Esophagus squamous epithelium (tissue), 5 donors: ENCODE results near the gene SAP30L. TPM values are rescaled to one million over a fixed set of nuclear protein-coding genes. Genes with fewer than 3 reads are reported as not detected.

Source experiments
- DNase-seq: peaks from one replicate; lab custom pipeline; 2025; lab: John Stamatoyannopoulos, UW
- H3K27ac ChIP-seq, 4 donors: fragments of 200-600 bp; sonication (generic); one replicate each; pipeline ENCODE4 v1.5.1; 2016 to 2019; ENCODE audit warnings: mild to moderate bottlenecking in 1 of 4
- H3K27me3 ChIP-seq, 4 donors: fragments of 200-600 bp; sonication (generic); 1 replicate in 3 of 4; 2 replicates in 1 of 4; pipeline versions ENCODE4 v1.5.1 to v1.6.0; 2017 to 2021; ENCODE audit warnings: antibody characterized with exemption in 1 of 4
- H3K36me3 ChIP-seq, 3 donors: fragments of 200-600 bp; sonication (generic); one replicate each; pipeline ENCODE4 v1.5.1; 2016 to 2019
- H3K4me1 ChIP-seq, 3 donors: fragments of 200-600 bp; sonication (generic); one replicate each; pipeline ENCODE4 v1.5.1; 2017 to 2019
- H3K4me3 ChIP-seq, 4 donors: fragments of 200-600 bp; sonication (generic); 1 replicate in 3 of 4; 2 replicates in 1 of 4; pipeline ENCODE4 v1.5.1; 2016 to 2019; ENCODE audit warnings: mild to moderate bottlenecking in 2 of 4, moderate library complexity in 1 of 4
- H3K9me3 ChIP-seq, 3 donors: fragments of 200-600 bp; sonication (generic); one replicate each; pipeline ENCODE4 v1.5.1; 2016 to 2019
- POLR2A ChIP-seq, 4 donors: fragments of 450-650 bp; IDR thresholded peaks; one replicate each; pipeline ENCODE4 v1.6.1; 2017; ENCODE audit warnings: antibody characterized with exemption in 4 of 4, mild to moderate bottlenecking in 4 of 4, moderate library complexity in 3 of 4
- WGBS, 2 donors: methylation state at CpG; one replicate each; pipeline ENCODE4 v1.1.5; 2018; 5-methylcytosine and 5-hydroxymethylcytosine counted together
- intact Hi-C: fragments of 100-400 bp; cut with DNase I; formaldehyde crosslinking; loops from one replicate; pipeline ENCODE4 v1.15.0; 2022
- total RNA-seq, 4 donors: library from RNA; depleted of rRNA; stranded (reverse); fragments of >200 nt; gene quantifications; one replicate each; pipeline ENCODE4 v1.1.0, GENCODE V29; 2016
- TF ChIP-seq, protein P1 (sequence below), 6 experiments: fragments of 450-650 bp in 4 of 6; fragments of 200-600 bp in 2 of 6; sonication (generic) in 2 of 6; IDR thresholded peaks; one replicate each; pipeline ENCODE4 v1.5.1; 2016 to 2019; ENCODE audit warnings: antibody characterized with exemption in 6 of 6, mild to moderate bottlenecking in 4 of 6, moderate library complexity in 4 of 6
- donor health status: DM: yes; HTN: yes; CAD: no.

The SAP30L gene
- total RNA-seq, 4 donors from 2014 or later: 11.1 to 32.0 (median 12.0) TPM

DNA sequence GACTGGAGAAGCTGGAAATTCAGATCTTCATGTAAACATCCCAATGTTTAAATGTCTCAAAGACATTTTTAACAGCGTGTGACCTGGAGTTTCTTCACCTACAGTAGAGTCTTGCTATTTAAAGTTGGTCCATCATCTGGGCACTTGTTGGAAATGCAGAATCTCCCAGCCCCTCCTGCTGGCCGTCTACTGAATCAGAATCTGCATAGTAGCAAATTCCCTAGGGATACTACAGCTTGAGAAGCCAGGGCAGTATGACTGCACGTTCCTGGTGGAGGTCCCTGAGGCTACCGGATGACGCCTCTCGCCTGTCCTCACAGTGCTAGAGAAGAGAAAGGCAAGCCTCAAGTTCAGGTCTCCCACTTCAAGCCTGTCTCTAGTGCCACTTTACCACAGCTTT lies 15.7 kb downstream of the SAP30L start:
- WGBS, 2 donors: 75% methylated on average over 6 of the region's 6 CpGs
- Histone ChIP-seq H3K4me1 (no peaks in the 10 kb centered on the region), H3K4me3 (no peak overlapping the region), H3K36me3 (peaks cover 7 to 31% (median 19%) of the 10 kb centered on the region in 3 donors), H3K27ac (no peak overlapping the region), H3K9me3 (no peaks in the 10 kb centered on the region), H3K27me3 (peaks cover 0 to 3% (median 0%) of the 10 kb centered on the region in 4 donors)
- intact Hi-C loops: no loop called here
- no peak for DNase-seq
- no peak for TF ChIP-seq POLR2A (IDR thresholded peaks at IDR 0.05)
- TF ChIP-seq, protein P1, sequence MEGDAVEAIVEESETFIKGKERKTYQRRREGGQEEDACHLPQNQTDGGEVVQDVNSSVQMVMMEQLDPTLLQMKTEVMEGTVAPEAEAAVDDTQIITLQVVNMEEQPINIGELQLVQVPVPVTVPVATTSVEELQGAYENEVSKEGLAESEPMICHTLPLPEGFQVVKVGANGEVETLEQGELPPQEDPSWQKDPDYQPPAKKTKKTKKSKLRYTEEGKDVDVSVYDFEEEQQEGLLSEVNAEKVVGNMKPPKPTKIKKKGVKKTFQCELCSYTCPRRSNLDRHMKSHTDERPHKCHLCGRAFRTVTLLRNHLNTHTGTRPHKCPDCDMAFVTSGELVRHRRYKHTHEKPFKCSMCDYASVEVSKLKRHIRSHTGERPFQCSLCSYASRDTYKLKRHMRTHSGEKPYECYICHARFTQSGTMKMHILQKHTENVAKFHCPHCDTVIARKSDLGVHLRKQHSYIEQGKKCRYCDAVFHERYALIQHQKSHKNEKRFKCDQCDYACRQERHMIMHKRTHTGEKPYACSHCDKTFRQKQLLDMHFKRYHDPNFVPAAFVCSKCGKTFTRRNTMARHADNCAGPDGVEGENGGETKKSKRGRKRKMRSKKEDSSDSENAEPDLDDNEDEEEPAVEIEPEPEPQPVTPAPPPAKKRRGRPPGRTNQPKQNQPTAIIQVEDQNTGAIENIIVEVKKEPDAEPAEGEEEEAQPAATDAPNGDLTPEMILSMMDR (IDR thresholded peaks at IDR 0.05): no peak

DNA sequence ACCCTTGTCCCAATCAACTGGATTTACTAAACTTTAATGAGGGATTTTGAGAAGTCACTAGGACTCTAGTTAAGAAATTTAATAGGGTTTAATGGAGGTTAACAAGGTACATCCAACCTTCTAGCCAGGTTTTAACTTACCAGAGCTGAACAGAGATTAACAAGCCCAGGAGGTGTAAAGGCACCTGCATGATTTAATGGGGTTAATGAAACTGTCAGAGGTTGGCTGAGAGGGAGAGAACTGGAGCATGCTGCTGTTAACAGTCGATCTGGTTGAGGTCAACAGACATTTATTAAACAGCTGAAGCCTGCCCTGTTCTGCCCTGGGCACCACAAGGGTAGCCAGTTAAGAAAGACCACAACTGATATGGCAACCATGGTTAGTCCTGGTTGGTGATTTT lies 18.6 kb downstream of the SAP30L start:
- H3K4me3 ChIP-seq: no peak overlapping the region
- DNase-seq: no peak
- no peaks in the 10 kb centered on the region for H3K9me3 ChIP-seq
- H3K27ac ChIP-seq: no peak overlapping the region
- H3K4me1 ChIP-seq: no peaks in the 10 kb centered on the region
- H3K36me3 ChIP-seq: peaks cover 0 to 2% (median 0%) of the 10 kb centered on the region in 3 donors
- no peak for TF ChIP-seq POLR2A (IDR thresholded peaks at IDR 0.05)
- TF ChIP-seq, protein P1 (IDR thresholded peaks at IDR 0.05): no peak
- intact Hi-C loops: no loop called here
- peaks cover 0 to 31% (median 0%) of the 10 kb centered on the region in 4 donors for H3K27me3 ChIP-seq
- 50 to 59% methylated on average over 1 of the region's 1 CpG for WGBS, 2 donors

GRCh38 chr5:154465169-154465568 lies 19.4 kb downstream of the SAP30L start:
- Histone ChIP-seq H3K9me3 (no peaks in the 10 kb centered on the region), H3K4me3 (no peak overlapping the region), H3K27me3 (peaks cover 0 to 39% (median 0%) of the 10 kb centered on the region in 4 donors), H3K36me3 (no peaks in the 10 kb centered on the region), H3K27ac (no peak overlapping the region), H3K4me1 (no peaks in the 10 kb centered on the region)
- intact Hi-C loops: loop anchor here (5.0 kb wide), 1 partner anchor 142 kb away; no protein-coding TSS in a partner anchor
- TF ChIP-seq POLR2A (IDR thresholded peaks at IDR 0.05): no peak
- TF ChIP-seq, protein P1 (IDR thresholded peaks at IDR 0.05): no peak
- 50 to 51% methylated on average over 6 of the region's 6 CpGs for WGBS, 2 donors
- no peak for DNase-seq

GRCh38 chr5:154466147-154466546 lies 20.4 kb downstream of the SAP30L start:
- no peak for TF ChIP-seq POLR2A (IDR thresholded peaks at IDR 0.05)
- WGBS, 2 donors: 65 to 74% methylated on average over 5 of the region's 5 CpGs
- intact Hi-C loops: loop anchor here (5.0 kb wide), 1 partner anchor 141 kb away; no protein-coding TSS in a partner anchor

DNA sequence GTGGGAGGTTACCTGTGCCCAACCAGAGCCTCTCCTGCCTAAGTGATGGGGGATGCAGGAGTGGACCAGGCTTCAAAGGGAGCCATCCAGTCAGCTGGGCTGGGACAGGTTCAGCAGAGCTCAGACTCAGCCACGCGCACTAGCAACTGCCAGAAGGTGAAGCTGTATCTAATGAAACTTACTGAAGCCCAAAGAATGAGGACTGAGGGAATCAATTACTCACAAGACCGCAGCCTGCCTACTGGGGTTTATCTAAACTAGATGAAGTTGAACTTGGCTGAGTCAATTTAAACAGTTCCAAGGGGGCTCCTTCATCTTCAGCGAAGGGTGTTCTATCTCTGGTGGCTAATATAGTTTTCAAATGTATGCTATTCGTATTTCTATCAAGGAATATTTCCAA lies 20.9 kb downstream of the SAP30L start:
- 90 to 91% methylated on average over 5 of the region's 5 CpGs for WGBS, 2 donors
- H3K27me3 ChIP-seq: peaks cover 0 to 54% (median 2%) of the 10 kb centered on the region in 4 donors
- no peak overlapping the region for H3K4me3 ChIP-seq
- H3K9me3 ChIP-seq: no peaks in the 10 kb centered on the region
- intact Hi-C loops: loop anchor here (5.0 kb wide), 1 partner anchor 141 kb away; no protein-coding TSS in a partner anchor
- H3K4me1 ChIP-seq: peaks cover 0 to 8% (median 0%) of the 10 kb centered on the region in 3 donors
- no peak overlapping the region for H3K27ac ChIP-seq
- TF ChIP-seq, protein P1 (IDR thresholded peaks at IDR 0.05): no peak
- no peak for TF ChIP-seq POLR2A (IDR thresholded peaks at IDR 0.05)
- DNase-seq: no peak
- no peaks in the 10 kb centered on the region for H3K36me3 ChIP-seq

More at GRCh38 chr5:154466147-154466546, 20.4 kb downstream of the SAP30L start:
- Histone ChIP-seq H3K4me3 (no peak overlapping the region), H3K27ac (no peak overlapping the region), H3K36me3 (no peaks in the 10 kb centered on the region), H3K4me1 (peaks cover 0 to 5% (median 0%) of the 10 kb centered on the region in 3 donors), H3K27me3 (peaks cover 0 to 48% (median 0%) of the 10 kb centered on the region in 4 donors), H3K9me3 (no peaks in the 10 kb centered on the region)
- DNase-seq: no peak
